NCI-H446 treated with DMSO at 0.1 percent for 48 hours (cell line): Measurements from ENCODE around the gene EFS.
"Not testable (repeated sequence)": the region's sequence is repeated elsewhere in the genome, so short reads cannot be mapped to it uniquely, and the experiment has no call there.

ENCODE experiments used
- DNase-seq: peaks from one replicate; lab custom pipeline; 2025; lab: John Stamatoyannopoulos, UW

EFS gene

DNA sequence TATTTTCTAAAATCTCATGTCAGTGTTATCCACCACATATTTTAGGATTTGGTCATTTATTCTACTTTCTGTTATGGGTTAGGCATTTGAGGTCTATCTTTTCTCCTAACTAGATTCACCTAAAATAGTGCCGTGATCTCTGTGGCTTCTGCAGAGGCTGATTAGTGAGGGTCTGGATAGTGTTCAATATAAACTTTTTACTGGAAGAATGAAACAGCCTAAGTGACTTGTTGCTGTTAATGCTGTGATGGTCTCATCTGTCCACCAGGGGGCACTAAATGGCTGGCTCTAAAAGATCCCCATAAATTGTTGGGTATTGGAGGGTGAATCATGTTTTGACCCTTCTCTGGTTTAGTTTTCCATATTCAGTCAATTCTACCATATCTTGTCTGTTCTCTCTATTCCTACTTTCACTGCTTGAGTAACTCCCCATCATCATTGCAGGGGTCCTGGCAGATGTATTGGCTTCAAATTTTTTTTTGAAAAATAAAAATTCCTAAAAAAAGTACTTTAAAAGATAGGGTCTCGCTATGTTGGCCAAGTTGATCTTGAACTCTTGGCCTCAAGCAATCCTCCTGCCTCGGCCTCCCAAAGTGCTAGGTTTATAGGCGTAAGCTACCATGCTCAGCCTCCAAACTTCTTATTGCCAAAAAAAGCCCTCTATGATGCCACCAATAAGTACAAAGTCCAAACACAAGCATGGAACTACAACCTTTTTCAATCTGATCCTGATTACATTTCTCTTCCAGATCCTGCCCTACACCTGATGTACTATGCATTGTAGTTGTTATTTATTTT lies 36.8 kb downstream of the EFS start:
- peak; percentile 43 for DNase-seq

DNA sequence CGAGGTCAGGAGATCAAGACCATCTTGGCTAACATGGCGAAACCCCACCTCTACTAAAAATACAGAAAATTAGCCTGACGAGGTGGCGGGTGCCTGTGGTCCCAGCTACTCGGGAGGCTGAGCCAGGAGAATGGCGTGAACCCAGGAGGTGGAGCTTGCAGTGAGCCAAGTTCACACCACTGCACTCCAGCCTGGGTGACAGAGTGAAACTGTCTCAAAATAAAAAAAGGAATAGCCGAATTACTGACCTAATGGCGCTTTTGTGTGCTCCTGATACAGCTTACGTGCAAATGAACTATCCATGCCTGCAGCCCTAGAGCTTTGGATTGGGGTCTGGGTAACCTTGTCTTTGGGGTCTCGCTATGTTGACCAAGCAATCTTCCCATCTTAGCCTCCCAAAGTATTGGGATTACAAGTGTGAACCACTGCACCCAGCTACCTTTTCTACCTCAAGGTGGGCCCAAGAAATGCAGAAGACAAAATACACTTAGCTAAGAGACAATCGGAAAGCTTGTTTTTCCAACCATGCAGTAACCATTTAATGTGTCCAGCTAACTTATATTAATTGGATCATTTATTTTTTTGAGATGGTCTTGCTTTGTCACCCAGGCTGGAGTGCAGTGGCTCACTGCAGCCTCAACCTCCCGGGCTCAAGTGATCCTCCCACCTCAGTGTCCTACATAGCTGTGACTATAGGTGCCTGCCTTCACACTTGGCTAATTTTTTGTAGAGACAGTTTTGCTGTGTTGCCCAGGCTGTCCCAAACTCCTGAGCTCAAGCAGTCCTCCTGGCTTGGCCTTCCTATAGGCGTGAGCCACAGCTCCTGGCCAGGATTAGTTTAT lies 38.3 kb downstream of the EFS start:
- DNase-seq = no peak

DNA sequence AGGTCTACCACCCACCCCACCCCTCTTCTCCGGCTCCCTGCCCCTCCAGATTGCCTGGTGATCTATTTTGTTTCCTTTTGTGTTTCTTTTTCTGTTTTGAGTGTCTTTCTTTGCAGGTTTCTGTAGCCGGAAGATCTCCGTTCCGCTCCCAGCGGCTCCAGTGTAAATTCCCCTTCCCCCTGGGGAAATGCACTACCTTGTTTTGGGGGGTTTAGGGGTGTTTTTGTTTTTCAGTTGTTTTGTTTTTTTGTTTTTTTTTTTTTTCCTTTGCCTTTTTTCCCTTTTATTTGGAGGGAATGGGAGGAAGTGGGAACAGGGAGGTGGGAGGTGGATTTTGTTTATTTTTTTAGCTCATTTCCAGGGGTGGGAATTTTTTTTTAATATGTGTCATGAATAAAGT lies 39.2 kb downstream of the EFS start:
- not testable (repeated sequence) for DNase-seq

DNA sequence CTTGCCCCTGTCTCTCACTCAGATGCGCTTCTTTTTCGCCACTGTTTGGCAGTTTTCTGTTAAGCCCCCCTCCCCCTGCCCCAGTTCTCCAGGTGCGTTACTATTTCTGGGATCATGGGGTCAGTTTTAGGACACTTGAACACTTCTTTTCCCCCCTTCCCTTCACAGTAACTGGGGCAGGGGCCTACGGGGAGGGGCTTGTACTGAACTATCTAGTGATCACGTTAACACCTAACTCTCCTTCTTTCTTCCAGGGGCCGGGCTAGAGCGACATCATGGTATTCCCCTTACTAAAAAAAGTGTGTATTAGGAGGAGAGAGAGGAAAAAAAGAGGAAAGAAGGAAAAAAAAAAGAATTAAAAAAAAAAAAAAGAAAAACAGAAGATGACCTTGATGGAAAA lies 40.0 kb downstream of the EFS start:
- no peak for DNase-seq

DNA sequence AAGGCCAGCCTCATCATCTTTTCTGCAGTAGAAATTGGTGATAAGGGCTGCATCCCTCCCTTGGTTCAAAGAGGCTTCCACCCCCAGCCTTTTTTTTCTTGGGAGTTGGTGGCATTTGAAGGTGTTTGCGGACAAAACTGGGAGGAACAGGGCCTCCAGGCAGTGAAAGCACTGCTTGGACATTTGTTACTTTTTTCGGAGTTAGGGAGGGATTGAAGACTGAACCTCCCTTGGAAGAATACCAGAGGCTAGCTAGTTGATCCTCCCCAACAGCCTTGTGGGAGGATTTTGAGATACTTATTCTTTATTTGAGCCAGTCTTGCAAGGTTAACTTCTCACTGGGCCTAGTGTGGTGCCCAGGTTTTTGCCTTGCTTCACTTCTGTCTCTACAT lies 40.5 kb downstream of the EFS start:
- no peak for DNase-seq

DNA sequence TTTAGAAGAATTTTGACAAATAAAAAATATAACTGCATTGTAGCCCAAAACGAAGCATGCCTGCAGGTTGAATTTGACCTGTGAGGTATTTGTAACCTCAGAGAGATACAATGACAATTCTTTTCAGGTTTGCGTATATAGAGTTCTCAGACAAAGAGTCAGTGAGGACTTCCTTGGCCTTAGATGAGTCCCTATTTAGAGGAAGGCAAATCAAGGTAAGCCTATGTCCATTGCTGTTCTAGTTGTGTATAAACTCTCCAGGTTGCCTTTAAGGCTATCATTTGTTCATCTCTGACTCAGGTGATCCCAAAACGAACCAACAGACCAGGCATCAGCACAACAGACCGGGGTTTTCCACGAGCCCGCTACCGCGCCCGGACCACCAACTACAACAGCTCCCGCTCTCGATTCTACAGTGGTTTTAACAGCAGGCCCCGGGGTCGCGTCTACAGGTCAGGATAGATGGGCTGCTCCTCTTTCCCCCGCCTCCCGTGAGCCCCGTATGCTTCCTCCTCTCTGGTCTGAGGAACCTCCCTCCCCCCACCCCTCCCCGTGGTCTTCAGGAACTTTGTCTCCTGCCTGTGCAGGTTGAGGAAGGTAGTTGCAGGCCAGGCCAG lies 41.0 kb downstream of the EFS start:
- no peak for DNase-seq

DNA sequence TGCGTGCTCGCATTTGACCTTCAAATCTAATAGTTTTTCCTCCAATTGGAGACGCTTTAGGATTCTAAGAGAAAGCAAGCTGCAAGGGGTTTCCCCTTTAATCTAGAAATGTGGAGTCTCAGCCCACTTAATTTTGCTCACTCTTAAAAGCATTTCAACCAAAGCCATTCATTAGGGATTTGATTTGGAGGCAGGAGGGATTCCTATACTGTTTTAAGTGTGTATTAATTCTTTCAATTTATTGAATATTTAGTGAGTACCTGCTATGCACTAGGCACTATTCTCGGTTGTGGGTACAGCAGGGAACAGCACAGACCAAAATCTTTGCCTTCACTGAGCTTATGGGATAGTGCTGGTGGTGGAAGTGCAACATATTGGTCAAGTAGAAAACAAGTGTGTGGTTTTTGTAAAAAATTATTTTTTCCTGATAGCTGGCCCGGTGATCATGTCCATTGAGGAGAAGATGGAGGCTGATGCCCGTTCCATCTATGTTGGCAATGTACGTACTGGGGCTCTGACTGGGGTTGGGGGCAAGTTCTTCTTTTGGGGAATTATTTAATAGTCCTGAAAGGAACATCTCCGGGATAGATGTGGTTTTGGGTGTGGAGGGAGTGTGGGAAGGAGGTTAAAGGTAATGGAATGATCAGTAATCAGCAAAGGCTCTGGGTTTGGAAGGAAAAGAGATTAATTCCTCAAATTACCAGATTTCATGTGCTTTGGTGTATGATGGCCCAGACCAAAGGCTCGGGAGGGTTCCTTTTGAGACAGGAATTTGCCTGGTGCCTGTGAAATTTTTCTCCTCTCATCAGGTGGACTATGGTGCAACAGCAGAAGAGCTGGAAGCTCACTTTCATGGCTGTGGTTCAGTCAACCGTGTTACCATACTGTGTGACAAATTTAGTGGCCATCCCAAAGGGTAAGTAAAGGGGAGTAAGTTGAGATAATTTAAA lies 42.1 kb downstream of the EFS start:
- DNase-seq = no peak

DNA sequence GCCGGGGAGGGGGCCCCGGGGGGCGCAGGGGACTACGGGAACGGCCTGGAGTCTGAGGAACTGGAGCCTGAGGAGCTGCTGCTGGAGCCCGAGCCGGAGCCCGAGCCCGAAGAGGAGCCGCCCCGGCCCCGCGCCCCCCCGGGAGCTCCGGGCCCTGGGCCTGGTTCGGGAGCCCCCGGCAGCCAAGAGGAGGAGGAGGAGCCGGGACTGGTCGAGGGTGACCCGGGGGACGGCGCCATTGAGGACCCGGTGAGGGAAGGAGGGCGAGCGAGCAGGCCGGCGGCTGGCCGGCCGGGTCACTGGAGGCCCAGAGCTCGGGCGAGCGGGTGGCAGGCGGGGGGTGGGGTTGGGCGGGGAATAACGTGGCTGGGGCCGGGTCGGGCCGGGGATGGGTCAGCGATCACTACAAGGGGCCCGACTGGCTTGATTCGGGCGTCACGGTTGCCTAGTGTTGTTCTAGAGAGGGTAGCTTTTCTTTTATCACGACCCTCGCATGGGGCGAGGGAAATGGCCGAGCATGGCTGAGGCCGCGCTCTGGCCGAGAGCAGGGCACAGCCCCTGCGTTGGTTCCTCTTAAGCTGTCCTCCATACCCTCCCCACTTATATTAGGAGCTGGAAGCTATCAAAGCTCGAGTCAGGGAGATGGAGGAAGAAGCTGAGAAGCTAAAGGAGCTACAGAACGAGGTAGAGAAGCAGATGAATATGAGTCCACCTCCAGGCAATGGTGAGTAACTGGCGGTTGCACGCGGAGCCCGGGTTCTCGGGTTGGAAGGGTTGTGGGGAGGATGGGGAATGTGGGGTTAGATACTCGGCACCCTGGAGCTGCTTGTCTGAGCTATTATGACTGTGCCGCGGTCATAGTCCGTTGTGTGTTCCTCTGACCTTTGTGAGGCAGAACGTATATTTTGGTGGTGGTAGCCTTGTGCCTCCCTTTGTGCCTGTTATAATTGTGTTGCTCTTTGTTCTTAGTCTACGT lies 43.1 kb downstream of the EFS start:
- DNase-seq = no peak

DNA sequence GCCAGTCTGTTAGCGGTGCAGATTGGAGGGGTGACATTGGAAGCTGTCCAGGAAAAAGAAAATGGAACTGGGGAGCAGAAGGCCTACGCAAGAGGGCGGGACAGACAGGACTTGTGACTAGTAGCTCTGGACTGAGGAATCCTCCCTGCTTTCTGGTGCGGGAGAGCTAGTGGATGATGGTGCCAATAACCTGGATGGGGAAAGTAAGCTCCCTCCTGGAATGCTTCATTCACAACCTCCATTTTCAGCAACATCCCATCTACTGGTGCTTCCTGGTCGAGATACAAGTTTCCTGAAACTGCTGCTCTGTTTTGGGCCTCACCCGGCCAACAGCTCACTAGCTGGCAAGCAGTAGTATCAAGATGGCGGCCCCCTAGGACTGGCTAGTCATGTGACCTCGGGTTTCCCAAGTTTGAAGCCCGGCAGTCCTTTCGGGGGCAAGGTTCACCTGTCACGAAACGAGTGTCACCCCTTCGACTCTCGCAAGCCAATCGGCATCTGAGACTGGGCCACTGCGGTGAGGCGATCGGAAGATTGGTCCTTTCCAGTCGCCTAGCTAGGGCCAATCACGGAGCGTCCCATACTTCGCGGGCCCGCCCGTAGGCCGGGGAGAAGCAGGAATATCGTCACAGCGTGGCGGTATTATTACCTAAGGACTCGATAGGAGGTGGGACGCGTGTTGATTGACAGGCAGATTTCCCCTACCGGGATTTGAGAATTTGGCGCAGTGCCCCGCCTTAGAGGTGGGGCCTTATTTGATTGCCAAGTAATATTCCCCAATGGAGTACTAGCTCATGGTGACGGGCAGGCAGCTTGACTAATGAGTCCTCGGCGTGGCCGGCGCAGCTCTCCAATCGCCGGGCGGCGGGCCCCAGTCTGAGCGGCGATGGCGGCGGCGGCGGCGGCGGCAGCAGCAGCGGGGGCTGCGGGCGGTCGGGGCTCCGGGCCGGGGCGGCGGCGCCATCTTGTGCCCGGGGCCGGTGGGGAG lies 44.1 kb downstream of the EFS start, which contains the start of gene PABPN1:
Gene PABPN1, plus strand, starts transcription at position 874 of the 988 bp plus-strand sequence. Its CDS starts 13 bp downstream, at position 887.
- peak; percentile 100 for DNase-seq

DNA sequence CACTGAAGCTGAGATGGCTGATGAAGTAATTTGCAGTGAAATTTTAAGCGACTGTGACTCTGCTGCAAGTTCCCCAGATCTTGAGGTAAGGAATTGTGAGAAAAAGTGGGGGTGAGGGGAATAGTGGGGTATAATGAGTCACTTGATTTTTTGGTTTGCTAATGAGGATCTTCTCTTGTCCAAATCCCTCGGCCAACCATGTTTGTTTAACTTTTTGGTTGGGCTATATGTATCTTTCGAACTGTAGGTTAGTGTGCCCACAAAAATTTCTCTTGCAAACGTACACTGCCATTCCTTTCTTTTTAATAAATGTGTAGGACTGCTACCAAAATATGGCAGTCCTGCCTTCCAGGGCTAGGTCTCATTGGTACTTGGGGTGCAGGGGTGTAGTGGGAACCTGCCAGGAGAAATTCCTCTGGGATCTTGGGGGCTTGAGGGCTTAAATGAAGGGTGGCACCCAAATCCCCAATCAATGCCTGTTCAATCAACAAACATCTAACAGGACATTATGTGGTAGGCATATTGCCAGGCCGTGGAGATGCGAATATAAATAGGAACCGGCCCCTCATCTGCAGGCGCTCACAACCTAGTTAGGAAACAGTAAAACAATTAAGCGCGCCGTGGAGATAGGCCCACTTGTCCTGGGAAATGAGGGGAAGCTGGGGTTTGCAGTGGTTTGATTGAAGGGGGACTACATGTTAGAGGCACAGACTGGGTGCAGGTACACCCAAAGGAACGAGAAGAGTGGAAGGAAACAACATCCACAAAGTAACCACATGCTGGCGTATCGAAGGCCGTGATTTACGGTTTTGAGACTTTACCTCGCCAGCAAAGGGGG lies 45.0 kb downstream of the EFS start:
- no peak for DNase-seq

DNA sequence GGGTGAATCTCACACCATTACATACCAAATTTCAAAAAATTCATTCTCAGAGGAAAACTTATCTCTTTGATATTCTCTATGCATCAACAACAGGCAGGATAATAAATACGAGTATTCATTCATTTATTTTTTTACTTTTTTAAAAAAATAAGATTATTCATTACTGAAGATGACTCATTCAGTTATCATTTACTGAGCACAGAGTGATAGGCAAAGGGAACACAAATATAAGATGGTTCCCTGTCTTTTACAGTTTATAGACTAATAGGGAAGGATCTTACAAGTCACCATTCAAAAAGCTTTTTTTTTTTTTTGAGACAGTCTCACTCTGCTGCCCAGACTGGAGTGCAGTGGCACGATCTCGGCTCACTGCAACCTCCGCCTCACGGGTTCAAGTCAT lies 48.7 kb downstream of the EFS start:
- DNase-seq = no peak

DNA sequence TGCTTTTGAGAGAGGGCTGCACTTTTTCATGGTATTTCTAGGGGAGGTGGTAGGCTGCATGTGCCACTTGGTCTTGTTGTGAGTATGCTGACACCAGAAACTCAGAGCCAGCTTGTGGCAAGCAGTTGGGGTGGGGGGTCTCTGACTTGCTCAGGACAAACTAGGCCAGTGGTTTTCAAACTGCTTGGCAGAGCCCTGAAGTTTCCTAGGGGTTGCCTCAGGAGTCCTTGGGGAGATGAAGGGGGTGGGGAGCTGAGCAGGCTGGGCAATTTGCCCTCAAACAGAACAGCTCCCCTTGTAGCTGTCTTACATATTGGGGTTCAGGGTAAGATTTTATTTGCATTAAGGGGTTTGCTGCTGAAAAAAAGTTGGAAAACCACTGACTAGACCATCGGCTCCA lies 54.4 kb downstream of the EFS start:
- no peak for DNase-seq

DNA sequence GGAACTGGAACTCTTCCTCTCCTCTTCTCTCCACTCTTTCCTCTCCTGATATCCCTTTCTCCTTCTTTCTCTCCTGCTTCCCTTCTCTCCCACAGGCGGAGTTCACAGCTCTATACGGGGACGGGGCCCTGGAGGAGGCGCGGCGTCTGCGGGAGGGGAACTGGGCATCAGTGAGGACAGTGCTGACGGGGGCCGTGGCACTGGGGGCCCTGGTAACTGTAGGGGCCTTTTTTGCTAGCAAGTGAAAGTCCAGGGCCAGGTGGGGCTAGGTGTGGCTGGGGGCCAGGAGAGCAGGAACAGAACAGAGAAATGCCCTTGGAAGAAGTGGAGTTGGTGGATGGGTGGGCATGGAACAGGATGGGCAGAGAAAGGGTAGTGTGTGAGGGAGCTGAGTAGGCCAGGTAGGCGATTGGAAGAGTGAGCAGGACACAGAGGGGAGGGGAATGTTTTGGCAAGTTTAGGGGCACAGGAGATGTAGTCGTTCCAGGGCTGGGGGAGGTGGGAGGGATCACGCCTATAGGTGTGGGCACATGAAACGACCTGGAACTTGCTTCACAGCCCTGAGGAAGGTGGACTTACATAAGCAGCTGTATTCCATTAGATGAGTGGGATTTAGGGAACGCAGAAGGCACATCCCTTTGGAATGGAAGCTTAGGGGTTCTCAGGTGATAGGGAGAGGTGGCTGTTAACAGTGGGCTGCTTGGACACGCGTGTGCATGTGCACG lies 56.1 kb downstream of the EFS start:
- no peak for DNase-seq

DNA sequence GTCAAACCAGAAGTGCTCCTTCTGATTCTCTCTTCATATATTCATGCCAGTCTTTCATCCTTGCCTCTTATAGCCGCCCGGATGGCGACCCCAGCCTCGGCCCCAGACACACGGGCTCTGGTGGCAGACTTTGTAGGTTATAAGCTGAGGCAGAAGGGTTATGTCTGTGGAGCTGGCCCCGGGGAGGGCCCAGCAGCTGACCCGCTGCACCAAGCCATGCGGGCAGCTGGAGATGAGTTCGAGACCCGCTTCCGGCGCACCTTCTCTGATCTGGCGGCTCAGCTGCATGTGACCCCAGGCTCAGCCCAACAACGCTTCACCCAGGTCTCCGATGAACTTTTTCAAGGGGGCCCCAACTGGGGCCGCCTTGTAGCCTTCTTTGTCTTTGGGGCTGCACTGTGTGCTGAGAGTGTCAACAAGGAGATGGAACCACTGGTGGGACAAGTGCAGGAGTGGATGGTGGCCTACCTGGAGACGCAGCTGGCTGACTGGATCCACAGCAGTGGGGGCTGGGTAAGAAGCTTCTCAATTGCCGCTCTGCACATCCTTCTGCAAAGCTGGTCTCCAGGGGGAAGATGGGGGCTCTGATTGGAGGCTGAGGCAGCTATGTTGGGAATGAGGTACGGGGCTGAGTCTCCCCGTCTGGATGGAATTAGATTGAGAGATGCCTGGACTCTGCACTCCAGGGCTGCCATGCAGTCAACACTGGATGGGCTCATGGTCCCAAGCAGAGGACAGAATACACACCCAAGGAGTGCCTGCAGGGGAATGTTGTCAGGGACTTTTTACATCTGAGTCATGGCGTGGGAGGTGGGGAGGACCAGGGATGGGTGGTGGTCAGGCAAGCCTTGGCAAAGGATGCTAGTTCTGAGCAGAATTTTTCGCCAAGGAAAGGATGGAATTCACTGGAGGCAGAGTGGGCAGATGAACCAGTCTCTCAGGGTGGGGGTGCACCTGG lies 57.0 kb downstream of the EFS start:
- no peak for DNase-seq

DNA sequence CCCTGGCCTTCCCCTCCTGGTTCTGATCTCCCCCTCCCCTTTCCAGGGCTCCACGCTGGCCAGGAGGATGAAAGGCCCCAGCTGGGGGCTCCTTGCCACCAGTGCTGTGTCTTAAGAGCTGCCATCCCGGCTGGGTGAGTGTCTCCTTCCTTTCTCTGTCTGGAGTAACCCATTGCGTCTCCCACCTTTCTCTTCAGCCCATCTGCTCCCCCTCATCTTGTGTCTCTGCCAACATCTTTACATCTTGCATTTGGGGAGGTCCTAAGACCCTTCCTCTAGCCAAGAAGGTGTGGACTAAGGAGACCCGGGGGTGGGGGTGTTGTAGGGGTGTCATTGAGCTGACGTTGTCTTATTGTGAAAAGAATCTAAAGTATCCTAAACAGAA lies 57.8 kb downstream of the EFS start:
- no peak for DNase-seq

DNA sequence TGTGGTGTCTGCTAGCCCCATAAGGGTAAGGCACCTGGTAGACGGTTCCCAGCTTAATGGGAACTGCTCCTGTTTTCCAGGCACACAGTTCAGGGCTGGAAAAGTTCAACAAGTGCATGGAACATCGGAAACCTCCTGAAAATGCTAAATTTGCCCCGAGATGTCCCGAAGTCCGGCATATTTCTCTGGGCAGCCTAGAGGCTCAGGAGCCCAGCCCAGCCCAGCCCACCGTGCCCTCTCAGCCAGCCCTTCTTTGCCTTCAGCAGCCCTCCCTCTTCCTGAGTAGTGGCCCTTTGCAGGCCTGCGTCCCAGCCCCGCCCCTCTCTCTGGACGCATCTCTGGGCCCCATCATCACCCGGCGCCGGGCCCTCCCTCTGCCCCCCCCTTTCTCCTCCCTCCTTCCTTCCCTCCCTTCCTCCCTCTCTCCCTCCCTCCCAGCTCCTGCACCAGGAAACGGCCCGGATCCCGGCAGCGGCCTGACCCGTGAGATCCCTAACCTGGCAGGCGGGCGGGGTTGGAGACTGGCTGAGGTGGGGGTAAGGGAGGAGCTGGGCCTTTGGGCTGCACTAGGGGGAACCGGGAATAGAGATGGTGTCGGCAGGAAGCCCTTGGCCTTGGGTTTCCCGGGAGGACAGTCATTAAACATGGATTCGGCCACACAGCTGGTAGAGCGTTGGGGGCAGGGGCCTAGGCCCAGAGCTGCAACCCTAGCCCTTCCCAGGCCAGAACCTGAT lies 58.4 kb downstream of the EFS start, which contains the start of gene BCL2L2:
Gene BCL2L2, plus strand, starts transcription at position 422 of the 734 bp plus-strand sequence. CDS start 935 bp downstream, outside the sequence.
- DNase-seq = peak; percentile 62
